Left lung (tissue), 10 donors: ENCODE measurements around the gene TENM4. TPM values are rescaled to one million over a fixed set of nuclear protein-coding genes. Genes with fewer than 3 reads are reported as not detected.

Experiments used
- ATAC-seq: fragments of 200-7000 bp; cut with Tn5 transposase; one replicate; pipeline ENCODE4 v1.9.1; 2020; ENCODE audit warnings: moderate library complexity
- DNase-seq, 4 donors: peaks; one replicate each; pipeline ENCODE4 v3.0.0-alpha.2; 2013 to 2020
- H3K27ac ChIP-seq, 2 donors: fragments of 200-600 bp; sonication (generic) in 1 of 2; one replicate each; pipeline versions ENCODE4 v1.5.0 to v1.8.0; 2020 to 2021
- H3K27me3 ChIP-seq, 2 donors: fragments of 200-600 bp; sonication (generic) in 1 of 2; one replicate each; pipeline versions ENCODE4 v1.5.0 to v1.8.0; 2020 to 2021
- H3K36me3 ChIP-seq, 2 donors: fragments of 200-600 bp; sonication (generic) in 1 of 2; one replicate each; pipeline versions ENCODE4 v1.5.0 to v1.8.0; 2020 to 2021
- H3K4me1 ChIP-seq, 2 donors: fragments of 200-600 bp; one replicate each; pipeline ENCODE4 v1.8.0; 2021
- H3K4me3 ChIP-seq, 2 donors: fragments of 200-600 bp; sonication (generic) in 1 of 2; one replicate each; pipeline versions ENCODE4 v1.5.0 to v1.8.0; 2020 to 2021; ENCODE audit warnings: mild to moderate bottlenecking in 1 of 2
- H3K9me3 ChIP-seq, 2 donors: fragments of 200-600 bp; sonication (generic) in 1 of 2; one replicate each; pipeline versions ENCODE4 v1.5.0 to v1.8.0; 2020 to 2021
- intact Hi-C, 2 donors: fragments of 100-400 bp; cut with DNase I; formaldehyde crosslinking; loops; one replicate each; pipeline versions ENCODE4 v1.11.2 to v1.14.2; 2022
- polyA plus RNA-seq, 6 donors: library from polyadenylated mRNA; unstranded; fragments of 120-200 nt; gene quantifications; one replicate each; pipeline ENCODE4 v1.2.1, GENCODE V29; 2013; ENCODE audit not compliant: insufficient read length in 6 of 6
- total RNA-seq, 2 donors: library from RNA; stranded (reverse); fragmentation: NEBNext Ultra II Directional; extraction: Animal tissue kit (Norgen Biotek cat#: 25700); gene quantifications; one replicate each; pipeline ENCODE4 v1.2.1, GENCODE V29; 2021
- TF ChIP-seq, protein P1 (sequence below), 2 donors: fragments of 200-600 bp; sonication (generic) in 1 of 2; IDR thresholded peaks; one replicate each; pipeline versions ENCODE4 v1.5.0 to v1.8.0; 2021; ENCODE audit warnings: antibody characterized with exemption in 2 of 2
- donor health status: DM: no; HTN: yes; CAD: no.
- donor health status: DM: no; HTN: no; CAD: no.

TENM4 gene
- total and polyA plus RNA-seq, 8 donors, result 3.4 to 7.1 (median 5.2) TPM

DNA sequence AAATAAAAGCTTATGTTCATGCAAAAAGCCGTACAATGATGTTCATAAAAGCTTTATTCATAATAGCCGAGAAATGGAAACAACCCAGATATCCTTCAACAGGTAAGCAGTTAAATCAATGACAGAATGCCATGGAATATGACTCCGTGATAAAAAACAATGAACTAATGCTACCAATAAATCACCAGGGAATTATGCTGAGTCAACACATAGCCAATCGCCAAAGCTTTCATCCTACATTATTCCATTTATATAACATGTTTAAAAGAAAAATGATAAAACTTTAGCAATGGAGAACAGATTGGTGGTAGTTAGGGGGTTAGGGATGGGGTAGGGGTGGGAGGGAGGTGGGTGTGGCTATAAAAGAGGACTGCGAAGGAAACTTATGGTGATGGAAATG, 356.4 kb downstream of the TENM4 start:
- H3K27me3 ChIP-seq, result no peaks in the 10 kb centered on the region
- DNase-seq, result no peak
- no peak overlapping the region for H3K4me3 ChIP-seq
- TF ChIP-seq, protein P1, sequence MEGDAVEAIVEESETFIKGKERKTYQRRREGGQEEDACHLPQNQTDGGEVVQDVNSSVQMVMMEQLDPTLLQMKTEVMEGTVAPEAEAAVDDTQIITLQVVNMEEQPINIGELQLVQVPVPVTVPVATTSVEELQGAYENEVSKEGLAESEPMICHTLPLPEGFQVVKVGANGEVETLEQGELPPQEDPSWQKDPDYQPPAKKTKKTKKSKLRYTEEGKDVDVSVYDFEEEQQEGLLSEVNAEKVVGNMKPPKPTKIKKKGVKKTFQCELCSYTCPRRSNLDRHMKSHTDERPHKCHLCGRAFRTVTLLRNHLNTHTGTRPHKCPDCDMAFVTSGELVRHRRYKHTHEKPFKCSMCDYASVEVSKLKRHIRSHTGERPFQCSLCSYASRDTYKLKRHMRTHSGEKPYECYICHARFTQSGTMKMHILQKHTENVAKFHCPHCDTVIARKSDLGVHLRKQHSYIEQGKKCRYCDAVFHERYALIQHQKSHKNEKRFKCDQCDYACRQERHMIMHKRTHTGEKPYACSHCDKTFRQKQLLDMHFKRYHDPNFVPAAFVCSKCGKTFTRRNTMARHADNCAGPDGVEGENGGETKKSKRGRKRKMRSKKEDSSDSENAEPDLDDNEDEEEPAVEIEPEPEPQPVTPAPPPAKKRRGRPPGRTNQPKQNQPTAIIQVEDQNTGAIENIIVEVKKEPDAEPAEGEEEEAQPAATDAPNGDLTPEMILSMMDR (IDR thresholded peaks at IDR 0.05), result no peak
- H3K9me3 ChIP-seq, result no peaks in the 10 kb centered on the region
- ATAC-seq, result no peak
- H3K27ac ChIP-seq, result no peak overlapping the region
- intact Hi-C loops, result no loop called here
- no peaks in the 10 kb centered on the region for H3K36me3 ChIP-seq
- H3K4me1 ChIP-seq, result no peaks in the 10 kb centered on the region

GRCh38 chr11:79083352-79083751, 357.5 kb downstream of the TENM4 start:
- H3K4me3 ChIP-seq, result no peak overlapping the region
- no peaks in the 10 kb centered on the region for H3K27me3 ChIP-seq
- intact Hi-C loops, result no loop called here
- no peak overlapping the region for H3K27ac ChIP-seq
- no peak for ATAC-seq
- H3K4me1 ChIP-seq, result no peaks in the 10 kb centered on the region
- DNase-seq, result no peak
- no peaks in the 10 kb centered on the region for H3K36me3 ChIP-seq
- TF ChIP-seq, protein P1 (IDR thresholded peaks at IDR 0.05), result no peak
- no peaks in the 10 kb centered on the region for H3K9me3 ChIP-seq

GRCh38 chr11:79082907-79083306, 357.9 kb downstream of the TENM4 start:
- Histone ChIP-seq H3K4me3 (no peak overlapping the region), H3K36me3 (no peaks in the 10 kb centered on the region), H3K4me1 (no peaks in the 10 kb centered on the region), H3K27me3 (no peaks in the 10 kb centered on the region), H3K9me3 (no peaks in the 10 kb centered on the region), H3K27ac (no peak overlapping the region)
- intact Hi-C loops, result no loop called here
- DNase-seq (no peak), ATAC-seq (no peak)
- TF ChIP-seq, protein P1 (IDR thresholded peaks at IDR 0.05), result no peak

DNA sequence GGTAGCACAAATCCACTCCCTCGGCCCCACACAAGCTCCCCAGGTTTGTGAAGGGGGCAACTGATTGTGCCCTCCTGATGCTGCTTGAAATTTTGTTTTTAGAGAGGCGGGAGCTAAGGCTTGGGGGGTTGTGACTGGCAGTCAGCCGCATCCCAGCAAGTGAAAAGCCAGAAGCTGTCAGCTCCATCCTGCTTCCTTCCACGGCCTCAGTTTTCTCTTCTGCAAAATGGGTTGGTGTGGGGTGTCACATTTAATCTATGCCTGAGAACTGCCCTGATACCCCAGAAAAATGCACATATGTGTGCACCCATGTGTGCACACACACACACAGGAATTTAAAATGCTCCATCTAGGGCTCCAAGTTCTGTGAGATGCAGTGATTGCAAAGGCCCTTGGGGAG, 358.6 kb downstream of the TENM4 start:
- Histone ChIP-seq H3K9me3 (no peaks in the 10 kb centered on the region), H3K4me3 (no peak overlapping the region), H3K4me1 (no peaks in the 10 kb centered on the region), H3K27me3 (no peaks in the 10 kb centered on the region), H3K36me3 (no peaks in the 10 kb centered on the region), H3K27ac (no peak overlapping the region)
- intact Hi-C loops, result no loop called here
- DNase-seq (no peak), ATAC-seq (no peak)
- TF ChIP-seq, protein P1 (IDR thresholded peaks at IDR 0.05), result no peak

- Histone ChIP-seq H3K27ac (no peak overlapping the region), H3K36me3 (no peaks in the 10 kb centered on the region), H3K4me3 (no peak overlapping the region), H3K27me3 (no peaks in the 10 kb centered on the region), H3K4me1 (no peaks in the 10 kb centered on the region), H3K9me3 (no peaks in the 10 kb centered on the region)
- no peak for ATAC-seq
- TF ChIP-seq, protein P1 (IDR thresholded peaks at IDR 0.05), result no peak
- DNase-seq, result no peak
- intact Hi-C loops, result no loop called here
Measured at GRCh38 chr11:79081471-79082031, 359.3 kb downstream of the TENM4 start.
